CD4-positive, alpha-beta T cell treated with Interleukin-10 for 1 hour (primary cell): ENCODE data around the gene HPSE.

ENCODE experiments used
- DNase-seq: peaks from one replicate; pipeline ENCODE4 v3.0.0-alpha.2; 2020

Gene HPSE

DNA sequence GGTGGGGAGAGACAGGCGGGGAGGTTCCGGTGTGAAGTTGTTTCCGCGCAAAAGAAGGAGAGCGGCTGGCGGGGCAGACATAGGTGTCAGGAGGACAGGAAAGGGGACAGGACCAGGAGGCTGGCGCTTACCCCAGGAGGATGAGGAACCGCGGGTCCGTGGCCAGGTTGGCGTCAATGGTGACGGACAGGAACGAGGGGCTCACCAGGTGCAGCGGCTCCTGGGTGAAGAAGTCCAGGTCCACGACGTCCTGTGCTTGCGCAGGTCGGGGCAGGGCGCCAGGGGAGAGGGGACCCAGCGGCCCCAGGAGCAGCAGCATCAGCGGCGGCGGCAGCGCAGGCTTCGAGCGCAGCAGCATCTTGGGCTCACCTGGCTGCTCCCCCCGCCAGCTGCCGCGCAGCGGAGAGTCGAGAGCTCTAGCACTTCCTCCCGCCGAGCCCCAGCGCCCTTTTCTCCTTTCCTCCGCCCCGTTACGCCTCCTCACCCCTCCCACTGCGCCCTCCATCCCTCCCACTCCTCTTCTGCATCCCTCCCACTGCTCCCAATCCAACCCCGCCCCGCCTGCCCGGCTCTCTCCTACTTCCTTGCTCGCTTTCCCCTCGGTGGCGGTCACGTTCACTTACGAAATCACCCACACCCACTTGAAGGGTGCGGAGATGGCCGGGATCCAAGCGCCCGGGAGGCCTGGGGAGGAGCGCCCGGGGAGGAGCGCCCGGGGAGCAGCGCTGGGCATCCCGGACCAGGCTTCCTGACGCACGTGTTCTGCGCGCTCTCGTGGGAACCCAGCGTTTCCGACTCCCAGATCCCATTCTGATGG lies at the start of gene HPSE:
TSS of gene HPSE (minus strand) at position 424 of the 817 bp plus-strand sequence. CDS start at position 358, 66 bp downstream.
- DNase-seq = peak; percentile 75

DNA sequence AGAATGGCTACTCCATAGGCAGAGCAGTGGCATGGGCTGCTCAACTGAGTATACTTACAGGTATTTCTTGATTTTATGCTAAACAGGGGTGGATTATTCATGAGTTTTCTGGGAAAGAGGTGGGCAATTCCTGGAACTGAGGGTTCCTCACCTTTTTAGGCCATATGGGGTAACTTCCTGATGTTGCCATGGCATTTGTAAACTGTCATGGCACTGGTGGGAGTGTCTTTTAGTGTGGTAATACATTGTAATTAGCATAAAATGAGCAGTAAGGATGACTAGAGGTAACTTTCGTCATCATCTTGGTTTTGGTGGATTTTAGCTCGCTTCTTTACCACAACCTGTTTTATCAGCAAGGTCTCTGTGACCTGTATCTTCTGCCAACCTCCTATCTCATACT lies 48.2 kb upstream of the HPSE start:
- DNase-seq = no peak

DNA sequence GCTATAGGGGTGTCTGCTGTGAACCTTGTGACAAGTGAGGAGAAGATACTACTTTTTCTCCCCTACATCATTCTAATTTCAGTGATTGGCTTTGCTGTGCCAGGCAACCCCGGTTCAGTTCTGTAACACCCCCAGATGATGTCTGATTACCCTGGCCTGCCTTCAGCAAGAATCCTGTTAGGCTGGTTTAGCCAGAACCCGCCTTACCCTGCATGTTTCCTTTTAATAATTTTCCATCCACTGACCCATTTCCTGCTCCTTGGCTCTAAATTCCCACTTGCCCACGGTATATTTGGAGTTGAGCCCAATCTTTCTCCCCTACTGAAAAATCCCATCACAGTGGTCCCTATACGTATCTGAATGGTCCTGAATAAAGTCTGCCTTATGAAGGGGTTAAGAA lies 46.5 kb upstream of the HPSE start:
- DNase-seq = no peak

DNA sequence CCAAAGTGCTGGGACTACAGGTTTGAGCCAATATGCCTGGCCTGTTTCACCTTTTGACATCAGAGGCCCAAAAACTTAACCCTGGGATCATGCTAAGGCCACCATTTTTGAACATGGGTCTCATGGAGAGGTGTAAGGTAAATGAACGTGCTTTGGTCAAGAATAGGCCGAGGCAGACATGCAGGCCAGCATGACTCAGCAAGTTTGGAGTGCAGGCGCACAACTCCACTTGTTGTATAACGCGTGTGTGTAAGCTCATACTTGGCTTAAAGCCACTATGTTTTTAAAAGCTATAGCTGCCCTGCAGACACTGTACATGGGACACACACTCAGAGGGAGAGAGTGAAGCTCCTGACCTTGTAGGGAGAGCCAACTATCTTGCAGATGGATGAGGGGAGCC lies 43.8 kb upstream of the HPSE start:
- DNase-seq = peak; percentile 33

DNA sequence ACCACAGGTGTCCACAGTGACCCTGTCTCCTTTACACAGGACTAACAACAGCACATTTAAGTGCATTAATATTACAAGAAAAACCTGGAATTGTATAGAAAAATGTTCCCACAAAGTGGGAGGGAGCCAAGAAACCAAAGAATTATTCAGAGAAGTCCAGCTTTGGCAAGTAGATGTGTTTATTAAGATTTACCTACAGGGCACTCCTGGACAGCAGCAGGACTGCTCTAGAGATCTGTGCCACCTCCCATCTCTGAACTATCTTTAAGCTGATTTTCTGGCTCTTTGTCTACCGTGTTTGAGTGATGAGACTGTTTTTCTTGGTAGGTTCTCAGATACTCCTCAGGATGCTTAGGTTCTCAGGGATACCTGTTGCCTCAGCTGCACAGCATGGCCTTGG lies 38.3 kb upstream of the HPSE start:
- DNase-seq = no peak

DNA sequence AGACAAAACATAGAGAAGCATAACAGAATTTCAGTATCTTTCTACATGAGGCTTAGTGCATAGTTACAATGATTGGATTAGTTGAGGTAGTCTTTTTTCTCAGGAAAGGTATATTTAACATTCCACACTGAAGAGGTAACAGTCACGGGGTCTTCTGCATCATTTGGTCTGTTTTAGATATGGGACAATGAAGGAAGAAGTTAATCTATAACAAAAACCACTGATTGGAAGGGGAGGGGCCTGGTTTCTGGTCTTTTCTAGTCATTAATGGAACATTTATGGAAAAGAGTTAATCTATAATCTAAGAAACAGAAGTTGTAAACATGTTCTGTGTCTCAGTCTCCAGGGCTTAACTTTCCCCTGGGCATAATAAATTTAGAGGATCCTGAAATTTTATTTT lies 37.3 kb upstream of the HPSE start:
- no peak for DNase-seq

DNA sequence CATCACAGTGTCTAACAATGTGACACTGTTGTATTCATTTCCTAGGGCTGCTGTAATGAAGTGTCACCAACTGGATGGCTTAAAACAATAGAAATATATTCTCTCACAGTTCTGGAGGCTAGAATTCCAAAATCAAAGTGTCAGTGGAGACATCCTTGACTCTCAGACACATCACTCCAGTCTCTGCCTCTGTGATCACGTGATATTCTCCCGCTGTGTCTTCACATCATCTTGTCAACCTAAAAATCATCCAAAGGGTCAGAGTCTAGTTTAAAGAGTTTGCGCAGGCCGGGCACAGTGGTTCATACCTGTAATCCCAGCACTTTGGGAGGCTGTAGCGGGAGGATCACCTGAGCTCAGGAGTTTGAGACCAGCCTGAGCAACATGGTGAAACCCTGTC lies 36.6 kb upstream of the HPSE start:
- DNase-seq = no peak

DNA sequence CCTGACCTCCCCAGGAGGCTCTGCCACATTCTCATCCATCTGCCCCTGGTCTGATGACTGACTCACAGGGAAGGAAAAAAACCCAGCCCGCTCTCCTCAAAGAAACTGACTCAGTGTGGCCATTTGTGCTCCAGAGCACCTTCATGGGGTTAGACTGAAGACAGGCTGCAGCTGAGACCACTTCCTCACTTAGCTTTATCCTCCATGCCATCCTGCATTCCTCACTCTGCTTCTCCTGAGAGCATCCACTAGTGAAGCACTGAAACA lies 35.9 kb upstream of the HPSE start:
- no peak for DNase-seq

DNA sequence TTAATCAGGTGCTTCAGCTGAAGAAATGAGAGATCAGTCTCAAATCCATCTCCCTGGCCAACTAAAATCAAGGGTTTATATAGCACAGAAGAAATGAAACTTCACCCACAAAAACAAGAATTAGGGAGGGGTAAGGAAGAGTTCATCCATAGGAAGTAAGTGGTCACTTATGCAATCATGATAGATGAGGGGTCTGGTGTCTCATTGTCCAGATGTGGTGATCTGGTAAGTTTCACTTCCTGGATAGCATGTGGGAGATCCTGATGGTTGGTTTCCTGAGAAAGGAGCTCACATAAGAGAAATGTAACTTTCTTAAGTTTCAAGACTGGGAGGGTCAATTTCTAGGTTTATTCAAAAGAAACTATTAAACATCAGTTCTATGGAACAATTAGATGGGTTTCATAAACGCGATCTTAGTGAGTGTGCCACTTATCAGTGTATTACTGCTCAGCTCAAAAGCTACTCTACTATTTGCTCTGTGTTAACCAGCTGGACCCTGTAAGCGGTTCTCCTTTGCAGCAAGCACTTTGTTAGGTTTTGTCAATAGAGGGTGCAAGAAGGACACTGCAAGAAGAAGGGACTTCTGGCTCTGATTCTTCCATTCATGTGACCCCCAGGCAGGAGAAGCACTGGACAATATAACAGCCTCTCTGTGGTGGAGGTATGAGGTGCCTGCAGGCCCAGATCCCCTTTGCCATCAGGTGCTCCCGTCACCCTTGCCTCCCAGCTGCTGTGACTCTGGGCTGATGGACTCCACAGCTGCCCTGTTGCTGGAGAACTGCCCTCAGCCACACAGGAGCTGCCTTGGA lies 35.4 kb upstream of the HPSE start:
- no peak for DNase-seq

DNA sequence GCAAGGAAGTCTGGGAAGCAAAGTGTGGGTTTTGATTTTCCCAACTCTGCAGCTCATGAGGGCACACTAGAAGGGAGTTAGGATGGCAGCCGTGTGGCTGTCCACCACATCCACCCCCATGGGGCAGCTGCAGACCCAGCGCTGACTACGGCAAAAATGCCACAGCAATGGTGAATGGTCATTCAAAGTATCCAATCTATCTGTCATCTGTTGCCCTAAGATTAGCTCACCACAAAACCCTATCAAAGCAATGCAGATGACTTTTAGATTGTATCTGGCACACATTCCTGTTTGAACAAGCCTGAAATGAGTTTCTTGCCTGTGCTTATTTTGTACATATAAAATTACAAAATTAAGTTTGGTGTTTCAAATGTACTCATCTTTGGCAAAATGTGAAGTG lies 29.7 kb upstream of the HPSE start:
- DNase-seq = no peak

DNA sequence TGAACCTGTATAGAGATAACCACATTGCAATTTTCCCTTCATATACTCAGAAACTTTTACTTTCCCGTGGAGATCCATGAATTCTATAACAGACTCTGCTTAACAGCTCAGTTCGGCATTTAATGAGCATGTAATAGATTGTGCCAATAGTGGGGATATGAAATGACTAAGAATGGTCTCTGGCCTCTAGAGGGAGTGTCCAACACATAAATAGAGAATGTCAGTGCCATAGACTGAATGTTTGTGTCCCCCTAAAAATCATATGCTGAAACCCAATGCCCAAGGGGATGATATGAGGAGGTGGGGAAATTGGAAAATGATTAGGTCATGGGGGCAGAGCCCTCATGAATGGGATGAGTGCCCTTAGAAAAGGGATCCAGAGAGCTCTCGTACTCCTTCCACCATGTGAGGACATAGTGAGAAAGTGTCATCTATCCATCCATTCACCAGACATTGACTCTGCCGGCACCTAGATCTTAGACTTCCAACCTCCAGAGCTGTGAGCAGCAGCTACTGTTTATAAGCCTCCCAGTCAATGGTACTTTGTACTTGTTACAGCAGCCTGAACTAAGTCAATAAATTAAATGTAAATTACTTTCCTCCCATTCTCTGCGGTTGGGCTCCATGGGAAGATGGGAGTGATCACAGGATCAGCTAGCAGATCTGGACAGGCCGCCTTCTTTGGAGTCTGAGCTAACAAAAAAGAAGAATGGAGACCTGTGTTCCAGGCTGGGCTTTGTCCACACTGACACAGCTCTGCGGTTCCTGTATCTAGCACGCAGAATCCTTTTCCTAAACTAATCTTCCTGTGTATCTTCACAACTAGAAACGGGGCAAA lies 28.1 kb upstream of the HPSE start:
- peak; percentile 10 for DNase-seq

DNA sequence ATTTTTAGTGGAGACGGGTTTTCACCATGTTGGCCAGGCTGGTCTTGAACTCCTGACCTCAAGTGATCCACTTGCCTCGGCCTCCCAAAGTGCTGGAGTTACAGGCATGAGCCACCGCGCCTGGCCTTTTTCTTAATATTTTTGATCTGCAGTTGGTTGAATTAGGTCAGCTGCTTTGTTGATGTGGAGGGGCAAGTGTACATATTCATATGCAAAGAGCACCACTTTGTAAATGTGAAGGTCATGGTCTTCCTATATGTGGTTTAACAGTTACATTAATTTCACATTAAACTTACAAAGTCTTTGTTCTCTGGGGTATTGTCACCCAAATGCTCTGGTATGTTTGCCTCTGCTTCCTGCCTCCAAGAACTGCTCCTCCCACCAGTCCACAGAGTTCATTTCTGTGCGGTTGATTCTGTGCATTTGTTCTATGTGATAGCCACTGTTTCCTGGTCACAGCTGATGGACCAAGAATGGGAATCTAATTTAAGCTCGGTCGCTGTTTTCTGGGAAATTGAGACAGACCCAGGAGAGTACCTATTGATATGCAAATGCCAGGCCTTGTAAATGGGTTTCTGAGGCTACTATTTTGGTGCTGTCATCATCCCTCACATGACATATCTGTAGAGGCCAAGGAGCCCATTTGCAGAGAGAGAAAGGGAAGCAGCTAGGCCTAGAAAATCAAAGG lies 26.9 kb upstream of the HPSE start:
- DNase-seq = no peak

DNA sequence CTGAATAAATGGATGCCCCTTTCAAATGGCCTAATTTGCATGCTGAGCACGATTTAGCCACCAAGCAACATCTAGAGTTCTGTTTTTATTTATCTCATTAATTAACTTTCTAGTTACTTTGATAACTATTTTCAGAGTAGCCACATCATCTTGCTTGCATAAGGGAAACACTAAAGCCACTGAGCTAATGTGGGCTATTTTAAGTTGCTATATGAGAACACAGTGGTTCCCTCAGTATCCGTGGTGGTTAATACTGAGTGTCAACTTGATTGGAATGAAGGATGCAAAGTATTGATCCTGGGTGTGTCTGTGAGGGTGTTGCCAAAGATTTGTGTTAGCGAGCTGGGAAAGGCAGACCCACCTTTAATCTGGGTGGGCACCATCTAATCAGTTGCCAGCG lies 25.4 kb upstream of the HPSE start:
- DNase-seq = no peak

DNA sequence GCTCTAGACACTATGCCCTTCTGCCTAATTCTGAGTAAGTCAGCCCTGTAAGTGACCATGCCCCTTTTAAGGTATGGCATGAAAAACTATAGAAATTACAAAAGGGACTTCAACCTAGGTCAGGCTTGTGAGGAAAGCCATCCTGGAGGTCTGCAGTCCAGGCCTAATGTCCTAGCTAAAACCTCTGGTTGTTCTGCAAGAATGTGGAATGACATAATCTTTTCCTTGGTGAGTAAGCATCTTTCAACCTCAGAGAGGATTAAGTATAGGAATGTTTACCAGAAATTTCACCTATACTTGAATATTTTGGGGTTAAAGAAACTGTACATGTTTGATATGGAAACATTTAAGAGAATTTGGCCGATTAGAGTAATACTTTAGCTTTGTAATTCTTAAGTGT lies 23.8 kb upstream of the HPSE start:
- no peak for DNase-seq

DNA sequence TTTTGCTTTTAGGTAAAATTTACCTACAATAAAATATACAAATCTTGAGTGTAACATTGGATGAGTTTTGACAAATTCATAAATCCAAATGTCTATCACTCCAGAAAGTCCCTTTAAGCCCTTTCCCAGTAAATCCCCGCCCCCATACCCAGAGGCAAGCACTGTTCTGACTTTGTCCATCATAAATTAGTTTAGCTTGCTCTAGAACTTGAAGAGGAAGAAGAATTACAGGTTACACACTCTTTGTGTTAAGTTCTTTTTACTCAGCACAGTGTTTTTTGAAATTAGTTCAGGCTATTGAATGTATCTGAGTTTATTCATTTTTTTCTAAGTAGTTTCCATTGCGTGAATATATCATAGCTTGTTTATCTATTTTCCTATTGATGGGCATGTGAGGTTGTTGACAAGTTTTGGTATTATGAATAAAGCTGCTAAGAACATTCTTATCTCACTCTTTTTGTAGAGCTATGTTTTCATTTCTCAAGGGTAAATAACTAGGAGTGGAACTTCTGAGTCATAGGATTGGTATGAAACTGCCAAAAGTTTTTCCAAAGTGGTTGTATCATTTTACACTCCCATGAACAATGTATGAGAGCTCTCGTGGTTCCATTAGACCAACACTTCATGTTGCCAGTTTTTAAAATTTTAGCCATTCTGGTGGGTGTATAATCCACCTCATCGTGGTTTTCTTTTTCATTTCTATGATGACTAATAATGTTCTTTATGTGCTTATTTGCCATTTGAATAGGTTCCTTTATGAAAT lies 22.4 kb upstream of the HPSE start:
- no peak for DNase-seq

DNA sequence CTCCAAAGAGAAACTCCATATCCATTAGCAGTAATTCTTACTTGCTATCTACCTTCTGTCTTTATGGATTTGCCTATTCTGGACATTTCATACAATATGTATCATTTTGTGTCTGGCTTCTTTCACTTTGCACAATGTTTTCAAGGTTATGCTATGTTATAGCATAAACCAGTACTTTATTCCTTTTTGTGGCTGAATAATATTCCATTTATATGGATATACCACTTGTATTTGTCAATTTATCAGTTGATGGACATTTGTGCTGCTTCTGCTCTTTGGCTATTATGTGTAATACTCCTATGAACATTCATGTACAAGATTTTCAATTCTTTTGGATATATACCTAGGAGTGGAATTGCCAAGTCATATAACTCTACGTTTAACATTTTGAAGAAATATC lies 18.9 kb upstream of the HPSE start:
- DNase-seq = no peak

DNA sequence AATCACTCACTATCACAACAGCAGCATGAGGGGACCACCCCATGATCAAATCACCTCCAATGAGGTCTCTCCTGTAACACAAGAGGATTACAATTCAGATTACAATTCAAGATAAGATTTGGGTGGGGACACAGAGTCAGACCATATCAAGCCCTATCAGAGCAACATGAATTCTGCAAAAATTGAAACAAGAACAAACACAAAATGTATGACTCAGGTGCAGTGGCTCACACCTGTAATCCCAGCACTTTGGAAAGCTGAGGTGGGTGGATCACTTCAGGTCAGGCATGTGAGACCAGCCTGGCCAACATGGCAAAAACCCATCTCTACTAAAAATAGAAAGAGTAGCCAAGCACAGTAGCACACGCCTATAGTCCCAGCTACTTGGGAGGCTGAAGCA lies 13.4 kb upstream of the HPSE start:
- DNase-seq = no peak

DNA sequence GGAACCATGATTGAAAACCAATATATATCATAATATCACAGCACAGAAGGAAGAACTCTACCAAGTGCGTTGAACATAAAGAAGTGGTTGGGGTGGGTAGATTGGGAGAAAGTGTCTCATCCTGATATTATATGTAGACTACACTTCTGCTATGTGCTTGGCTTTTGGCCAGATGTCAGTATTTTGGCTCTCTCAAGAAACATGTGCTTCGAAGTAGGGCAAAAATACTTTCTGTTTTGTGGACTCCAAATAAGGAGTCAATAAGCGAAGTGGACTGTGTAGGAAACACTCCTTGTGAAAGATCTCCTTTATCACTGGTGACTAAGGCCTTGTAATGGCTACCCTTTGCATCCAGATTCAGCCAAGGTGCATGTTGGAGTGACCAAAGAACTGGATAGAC lies 7.8 kb upstream of the HPSE start:
- no peak for DNase-seq

DNA sequence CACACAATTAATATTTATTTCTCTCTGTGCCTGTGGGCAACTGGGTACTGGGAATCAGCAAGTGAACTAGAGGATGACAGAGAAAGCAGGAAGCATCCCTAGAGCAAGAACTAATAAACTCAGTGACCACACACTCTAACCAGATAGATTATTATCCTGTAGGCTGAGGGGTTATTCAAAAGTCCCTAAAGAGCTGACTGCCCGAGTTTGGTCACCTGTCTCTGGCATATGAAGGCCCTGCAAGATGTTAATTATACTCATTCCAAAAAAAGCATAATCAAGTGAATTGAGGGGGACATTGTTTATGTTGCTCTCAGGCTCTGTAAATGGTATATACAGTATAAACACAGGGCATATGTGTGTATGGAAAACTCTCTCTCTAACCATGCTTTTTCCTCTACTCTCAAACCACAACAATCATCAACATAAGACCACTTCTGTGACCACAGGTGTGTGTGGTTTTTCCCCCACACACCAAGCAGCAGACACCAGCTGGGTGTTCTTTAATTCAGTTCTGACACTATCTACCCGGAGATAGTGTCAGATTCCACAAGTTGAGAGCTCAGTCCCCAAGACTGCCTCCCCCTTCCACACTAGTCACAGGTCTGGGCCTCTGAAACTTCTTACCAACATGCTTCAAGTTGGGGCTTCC lies 6.2 kb upstream of the HPSE start:
- DNase-seq = peak; percentile 43

DNA sequence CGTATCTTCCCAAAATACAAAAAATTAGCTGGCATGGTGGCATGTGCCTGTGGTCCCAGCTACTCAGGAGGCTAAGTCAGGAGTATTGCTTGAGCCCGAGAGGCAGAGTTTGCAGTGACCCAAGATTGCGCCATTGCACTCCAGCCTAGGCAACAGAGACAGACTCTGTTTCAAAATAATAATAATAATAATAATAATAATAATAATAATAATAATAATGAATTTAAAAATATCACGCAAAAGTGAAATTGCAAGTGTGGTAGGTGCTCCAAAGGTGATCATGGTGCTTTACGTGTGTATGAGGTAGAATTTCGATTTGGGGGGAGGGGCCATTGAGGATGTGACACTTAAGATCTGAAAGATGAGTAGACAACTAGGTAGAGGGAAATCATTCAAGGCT lies 4.9 kb upstream of the HPSE start:
- DNase-seq = no peak

DNA sequence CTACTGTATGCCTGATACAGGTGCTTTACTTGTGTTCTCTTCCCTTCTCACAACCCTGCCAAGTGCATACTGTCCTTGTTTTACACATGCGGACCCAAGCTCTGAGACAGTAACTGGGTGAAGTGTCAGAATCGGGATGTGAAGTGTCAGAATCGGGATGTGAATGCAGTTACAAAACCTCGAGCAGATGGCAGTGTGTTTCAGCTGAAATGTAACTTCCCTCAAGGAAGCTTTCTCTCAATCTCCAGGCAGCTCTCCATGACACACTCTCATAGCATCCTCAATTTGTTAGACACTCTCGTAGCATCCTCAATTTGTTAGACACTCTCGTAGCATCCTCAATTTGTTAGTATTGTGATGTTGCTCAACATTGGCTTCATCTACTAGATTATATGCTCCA lies 1.1 kb upstream of the HPSE start:
- no peak for DNase-seq

DNA sequence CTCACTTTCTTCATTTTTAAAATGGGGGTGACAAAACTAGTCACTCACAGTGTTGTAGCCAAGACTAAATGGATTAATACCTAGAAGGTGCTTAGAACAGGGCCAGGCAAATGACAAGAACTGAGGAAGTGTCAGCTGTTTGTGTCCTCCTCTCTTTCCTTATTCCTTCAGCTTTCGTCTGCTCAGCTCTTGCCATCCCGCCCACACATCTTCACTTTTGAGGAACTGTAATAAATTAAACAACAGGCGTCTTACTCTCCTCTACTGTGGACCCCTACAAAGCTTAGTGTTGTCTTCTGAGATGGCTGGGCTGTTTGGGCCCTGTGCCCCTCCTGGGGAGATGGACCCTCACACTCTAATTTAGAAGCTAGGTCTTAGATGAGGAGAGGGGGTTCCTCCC lies 2.7 kb downstream of the HPSE start:
- no peak for DNase-seq
